Effector memory CD8-positive, alpha-beta T cell (primary cell): ENCODE data around the gene CLCN1.
A peak's percentile ranks its signal among the peaks of the same experiment; 100 is the strongest.

Source experiments
- ATAC-seq: fragments of 150-1000 bp; cut with Tn5 transposase; replicated peaks from 2 replicates; pipeline ENCODE4 v1.10.0; 2021; ENCODE audit warnings: mild to moderate bottlenecking, moderate library complexity
- DNase-seq, 3 experiments: peaks; one replicate each; pipeline ENCODE4 v3.0.0; 2021
- H3K27ac Mint-ChIP-seq, 2 donors: one replicate each; pipeline ENCODE4 v1.8.0; 2022; ENCODE audit warnings: mild to moderate bottlenecking in 2 of 2, mixed read lengths in 2 of 2, moderate library complexity in 2 of 2
- H3K27me3 Mint-ChIP-seq, 2 donors: one replicate each; pipeline ENCODE4 v1.8.0; 2022; ENCODE audit warnings: mixed read lengths in 2 of 2
- H3K36me3 Mint-ChIP-seq: one replicate; pipeline ENCODE4 v1.8.0; 2022; ENCODE audit warnings: mild to moderate bottlenecking, moderate library complexity, mixed read lengths; ENCODE audit not compliant: insufficient read depth
- H3K4me1 Mint-ChIP-seq, 2 donors: one replicate each; pipeline ENCODE4 v1.8.0; 2022; ENCODE audit warnings: low read depth in 2 of 2, mixed read lengths in 2 of 2
- H3K4me3 Mint-ChIP-seq, 2 donors: one replicate each; pipeline ENCODE4 v1.8.0; 2022; ENCODE audit warnings: mild to moderate bottlenecking in 2 of 2, mixed read lengths in 2 of 2, moderate library complexity in 2 of 2
- H3K9me3 Mint-ChIP-seq, 2 donors: one replicate each; pipeline ENCODE4 v1.8.0; 2022; ENCODE audit warnings: mixed read lengths in 2 of 2

Gene CLCN1

GRCh38 chr7:143355450-143356385, 39.8 kb downstream of the CLCN1 start:
- Mint-ChIP-seq H3K9me3 (no peaks in the 10 kb centered on the region), H3K27me3 (peaks cover 9 to 16% of the 10 kb centered on the region in 2 donors), H3K36me3 (peaks cover 3% of the 10 kb centered on the region), H3K4me3 (no peak overlapping the region), H3K27ac (peak overlapping the region in 1 of 2 donors; percentile 69), H3K4me1 (peaks cover 1 to 7% of the 10 kb centered on the region in 2 donors)
- ATAC-seq (no peak), DNase-seq (no peak)

DNA sequence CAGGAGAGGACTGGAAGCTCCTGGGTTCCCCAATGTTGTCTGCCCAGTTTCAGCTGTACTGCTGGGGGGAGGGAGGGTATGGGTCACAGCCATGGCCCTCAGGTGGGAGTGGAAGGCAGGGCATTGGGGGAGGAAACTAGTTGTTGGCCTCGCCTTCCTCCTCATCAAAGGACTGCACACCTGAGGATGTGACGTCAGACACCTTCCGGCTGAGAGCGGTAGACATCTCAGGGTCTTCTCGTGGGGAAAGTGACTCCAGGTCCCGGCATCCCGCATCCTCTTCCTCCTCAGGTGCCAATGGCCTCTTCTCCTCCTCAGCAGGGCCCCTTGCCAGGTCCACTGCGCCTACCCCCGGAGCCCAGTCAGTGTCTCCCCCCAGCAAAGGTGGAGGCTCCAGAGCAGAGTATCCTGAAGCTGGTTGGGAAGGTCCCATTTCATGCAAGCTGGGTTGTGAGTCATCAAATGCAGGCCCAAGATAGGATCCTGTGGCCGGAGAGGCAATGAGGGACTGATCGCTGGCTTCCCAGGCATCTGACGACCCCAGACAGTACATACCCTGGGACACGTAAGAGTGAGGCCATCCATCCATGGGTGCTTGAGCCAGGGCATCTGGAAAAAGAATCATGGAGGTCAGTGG, 40.6 kb downstream of the CLCN1 start:
- Mint-ChIP-seq H3K4me1 (peaks cover 4 to 7% of the 10 kb centered on the region in 2 donors), H3K27ac (no peak overlapping the region), H3K9me3 (no peaks in the 10 kb centered on the region), H3K36me3 (peaks cover 3% of the 10 kb centered on the region), H3K4me3 (no peak overlapping the region), H3K27me3 (peaks cover 9 to 16% of the 10 kb centered on the region in 2 donors)
- no peak for DNase-seq
- no peak for ATAC-seq

- Mint-ChIP-seq H3K4me3 (no peak overlapping the region), H3K9me3 (no peaks in the 10 kb centered on the region), H3K36me3 (peaks cover 3% of the 10 kb centered on the region), H3K27me3 (peaks cover 5 to 7% of the 10 kb centered on the region in 2 donors), H3K27ac (no peak overlapping the region), H3K4me1 (peaks cover 9 to 12% of the 10 kb centered on the region in 2 donors)
- DNase-seq, result no peak
- no peak for ATAC-seq
These were observed 42.7 kb downstream of the CLCN1 start for GRCh38 chr7:143358626-143359025.

DNA sequence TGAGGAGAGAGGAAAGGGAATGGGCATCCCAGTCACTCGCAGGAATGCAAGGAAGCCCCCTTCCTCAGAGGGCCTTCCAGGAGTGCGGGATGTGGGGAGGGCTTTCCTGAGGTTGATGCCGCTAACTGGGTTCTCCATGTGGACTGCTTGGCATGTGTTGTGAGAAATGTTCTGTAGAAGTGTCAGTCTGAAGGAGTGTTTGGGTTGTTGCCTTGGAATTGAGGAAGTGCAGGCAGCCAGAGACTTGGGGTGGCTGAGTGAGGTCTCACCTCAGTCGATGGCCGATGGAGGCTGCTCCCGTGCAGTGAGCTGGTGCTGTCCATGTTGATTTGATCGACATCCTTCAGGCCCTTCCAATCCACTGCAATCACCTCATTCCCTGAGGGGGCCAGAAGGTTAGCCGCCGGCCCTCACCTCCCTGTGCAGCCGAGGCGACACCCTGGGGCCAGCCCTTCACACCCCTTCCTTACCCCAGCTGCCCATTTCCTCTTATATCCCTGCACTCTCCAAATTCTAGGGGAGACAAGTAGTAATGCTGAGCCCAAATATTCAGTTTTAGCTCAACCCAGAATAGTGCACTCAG, 44.0 kb downstream of the CLCN1 start:
- H3K9me3 Mint-ChIP-seq, result no peaks in the 10 kb centered on the region
- peaks cover 10 to 12% of the 10 kb centered on the region in 2 donors for H3K4me1 Mint-ChIP-seq
- H3K36me3 Mint-ChIP-seq, result peaks cover 3% of the 10 kb centered on the region
- H3K4me3 Mint-ChIP-seq, result peak overlapping the region in 1 of 2 donors; percentile 87
- peaks cover 13 to 20% of the 10 kb centered on the region in 2 donors for H3K27me3 Mint-ChIP-seq
- ATAC-seq, result no peak
- H3K27ac Mint-ChIP-seq, result peak overlapping the region in 1 of 2 donors; percentile 50
- no peak for DNase-seq

DNA sequence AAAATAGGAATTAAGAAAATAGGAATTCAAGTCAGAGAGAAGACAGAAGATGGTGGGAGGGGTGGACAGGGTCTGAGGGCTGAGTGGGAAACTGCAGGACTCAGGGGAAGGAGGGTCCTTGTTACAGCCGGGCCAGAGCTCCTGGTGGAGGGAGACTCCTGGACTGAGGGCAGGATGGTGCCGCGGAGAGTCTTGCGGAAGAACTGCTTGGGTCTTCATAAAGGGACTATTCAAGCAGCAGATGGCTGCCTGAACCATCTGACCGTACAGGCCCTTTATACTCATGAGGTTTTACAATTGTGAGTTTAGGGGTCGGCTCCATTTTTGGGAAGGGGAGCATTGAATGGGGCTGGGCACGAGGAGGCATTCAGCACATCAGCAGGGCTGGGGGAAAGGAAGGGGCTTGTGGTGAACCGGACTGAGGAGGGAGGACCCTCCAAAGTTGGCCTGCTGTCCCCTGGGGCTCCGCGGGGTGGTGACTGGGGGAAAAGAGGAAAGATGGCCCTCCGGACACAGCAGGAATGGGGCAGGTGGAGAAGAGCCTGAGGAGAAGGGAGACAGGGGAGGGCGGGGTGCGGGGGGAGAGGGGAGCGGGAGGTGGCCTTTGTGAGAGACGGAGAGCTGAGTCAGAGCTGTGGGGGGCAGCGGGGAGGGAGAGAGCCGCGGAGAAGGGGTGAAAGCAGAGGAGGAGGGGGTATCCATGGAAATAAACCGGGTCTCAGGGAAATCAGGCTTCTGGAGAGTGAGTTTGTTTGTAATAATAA, 45.1 kb downstream of the CLCN1 start:
- peak overlapping the region; percentile 1 to 50 for H3K27ac Mint-ChIP-seq
- peaks cover 16 to 26% of the 10 kb centered on the region in 2 donors for H3K27me3 Mint-ChIP-seq
- H3K4me1 Mint-ChIP-seq, result peaks cover 9 to 10% of the 10 kb centered on the region in 2 donors
- H3K36me3 Mint-ChIP-seq, result peaks cover 3% of the 10 kb centered on the region
- H3K4me3 Mint-ChIP-seq, result peak overlapping the region; percentile 43 to 87
- H3K9me3 Mint-ChIP-seq, result no peaks in the 10 kb centered on the region
- no peak for ATAC-seq
- DNase-seq, result no peak

DNA sequence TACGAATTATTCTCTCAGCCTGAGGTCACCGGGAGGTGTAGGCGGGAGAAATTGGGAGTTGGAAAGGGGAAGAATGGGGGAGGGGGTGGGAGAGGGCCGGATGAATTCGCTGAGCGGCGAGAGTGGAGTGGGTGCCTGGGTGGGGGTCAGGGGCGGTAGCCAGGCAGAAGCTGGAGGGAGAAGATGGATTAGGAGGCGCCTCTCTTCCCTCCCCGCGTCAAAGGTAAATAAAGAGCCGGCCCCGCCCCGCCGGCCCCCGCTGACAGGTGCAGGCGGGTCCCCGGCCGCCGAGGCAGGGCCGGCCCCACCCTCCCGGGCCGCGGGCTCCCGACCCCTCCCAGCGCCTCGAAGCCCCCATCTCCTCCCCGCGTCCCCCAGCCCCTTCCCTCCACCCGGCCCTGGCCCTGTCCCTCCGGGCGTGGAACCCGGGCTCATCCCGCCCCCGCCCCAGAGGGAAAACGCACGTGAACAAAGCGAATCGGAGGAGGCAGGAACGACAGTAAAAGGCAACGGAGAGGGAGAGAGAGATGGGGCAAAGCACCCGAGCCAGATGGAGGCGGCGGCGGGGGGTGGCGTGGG, 45.7 kb downstream of the CLCN1 start:
- DNase-seq, result no peak
- H3K27me3 Mint-ChIP-seq, result peaks cover 16 to 26% of the 10 kb centered on the region in 2 donors
- ATAC-seq, result peak; percentile 17
- no peaks in the 10 kb centered on the region for H3K9me3 Mint-ChIP-seq
- H3K36me3 Mint-ChIP-seq, result peaks cover 3% of the 10 kb centered on the region
- peaks cover 9 to 10% of the 10 kb centered on the region in 2 donors for H3K4me1 Mint-ChIP-seq
- H3K27ac Mint-ChIP-seq, result peak overlapping the region in 1 of 2 donors; percentile 83
- peak overlapping the region; percentile 43 to 87 for H3K4me3 Mint-ChIP-seq

DNA sequence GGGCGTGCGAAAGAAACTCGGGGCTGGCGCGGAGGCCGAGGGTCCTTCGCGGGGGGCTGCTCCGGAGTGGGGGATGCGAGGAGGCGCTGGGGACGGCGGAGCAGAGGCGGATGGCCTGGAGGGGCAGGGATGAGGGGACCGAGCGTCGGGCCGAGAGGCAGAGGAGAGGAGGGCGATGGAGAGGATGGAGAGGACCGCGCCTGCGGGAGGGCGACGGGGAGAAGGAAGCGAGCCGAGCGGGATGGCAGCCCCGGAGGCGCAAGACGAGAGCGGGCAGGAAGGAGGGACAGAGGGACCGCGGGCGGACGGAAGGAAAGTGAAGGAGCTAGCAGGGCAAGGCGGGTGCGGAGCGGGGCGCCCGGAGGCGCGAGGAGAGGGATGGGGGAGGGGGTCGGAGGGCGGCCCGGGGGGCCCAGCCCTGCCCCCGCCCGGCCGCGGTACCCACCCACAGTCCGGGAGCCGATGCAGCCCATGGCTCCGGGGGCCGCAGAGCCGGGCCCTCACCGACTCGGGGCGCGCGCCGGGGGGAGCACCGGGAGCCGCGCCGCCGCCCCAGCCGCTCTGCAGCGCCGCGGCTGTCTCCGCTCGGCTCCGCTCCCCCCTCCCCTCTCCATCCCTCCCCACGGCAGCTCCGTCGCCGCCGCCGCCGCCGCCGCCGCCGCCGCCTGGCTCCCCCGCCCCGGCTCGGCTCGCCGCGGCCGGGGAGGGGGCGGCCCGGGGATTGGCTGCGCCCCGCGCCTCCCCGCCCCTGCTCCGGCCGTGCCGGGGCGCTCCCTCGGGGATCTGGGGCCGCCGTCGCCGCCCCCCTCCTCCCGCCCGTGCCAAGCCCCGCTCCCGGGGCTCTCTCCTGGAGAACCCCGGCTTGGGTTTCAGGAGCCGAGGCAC, 46.5 kb downstream of the CLCN1 start, which contains the start of gene FAM131B:
Gene FAM131B (minus strand): TSS at position 583 of the 885 bp plus-strand sequence. CDS start 110 bp downstream, at position 473.
- Mint-ChIP-seq H3K27me3 (peaks cover 16 to 26% of the 10 kb centered on the region in 2 donors), H3K4me1 (peaks cover 9 to 10% of the 10 kb centered on the region in 2 donors), H3K4me3 (peak within 1 kb of the TSS; percentile 52 to 87), H3K27ac (peak within 1 kb of the TSS in 1 of 2 donors; percentile 83), H3K36me3 (no peaks in the 10 kb centered on the region), H3K9me3 (no peaks in the 10 kb centered on the region)
- ATAC-seq (peak; percentile 86), DNase-seq (peak in 2 of 3 experiments; percentile 28 to 30)

DNA sequence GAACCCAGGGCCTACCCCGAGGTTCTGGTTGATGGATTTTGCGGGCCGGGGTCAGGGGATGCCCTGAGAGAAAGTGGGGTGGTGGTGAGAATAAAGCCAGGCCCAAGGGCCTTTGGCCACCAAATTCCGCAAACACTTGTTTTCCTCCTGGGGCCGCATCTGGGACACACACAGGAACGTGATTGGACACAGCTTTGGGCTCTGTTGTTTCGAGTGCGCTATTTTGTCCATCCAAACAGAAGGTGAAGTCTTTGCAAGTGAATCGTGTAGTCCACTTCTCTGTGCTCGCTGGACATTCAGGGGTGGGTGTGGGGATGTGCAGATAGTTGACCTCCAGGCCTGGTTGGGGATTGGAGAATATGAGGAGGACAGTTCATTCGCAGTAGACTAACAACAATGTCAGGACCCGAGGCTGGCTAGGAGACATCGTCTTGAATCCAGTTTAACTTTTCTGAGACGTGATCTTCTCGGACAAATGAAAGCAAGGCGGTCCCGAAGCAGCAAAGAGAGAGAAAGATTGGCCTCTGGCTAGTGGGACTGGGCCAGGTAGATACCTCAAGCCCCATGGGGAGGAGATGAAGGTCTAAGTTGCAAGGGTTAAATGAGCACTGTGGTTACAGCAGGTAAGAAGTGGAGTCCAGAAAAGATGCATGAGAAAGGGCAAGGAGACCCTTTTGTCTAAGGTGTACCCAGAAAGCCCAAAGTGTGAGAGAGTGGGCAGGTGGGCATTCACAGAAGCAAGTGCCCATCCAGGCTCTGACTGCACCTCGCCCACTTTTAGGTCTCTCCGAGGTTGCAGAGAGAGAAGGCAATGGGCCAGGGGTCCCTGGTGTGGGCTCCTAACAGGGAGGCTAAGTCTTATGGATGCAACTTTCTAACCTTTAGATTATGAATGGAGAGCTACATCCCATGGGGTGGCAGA, 47.4 kb downstream of the CLCN1 start:
- Mint-ChIP-seq H3K27me3 (peaks cover 16 to 26% of the 10 kb centered on the region in 2 donors), H3K27ac (no peak overlapping the region), H3K4me1 (peaks cover 9 to 10% of the 10 kb centered on the region in 2 donors), H3K4me3 (peak overlapping the region; percentile 48 to 52), H3K36me3 (no peaks in the 10 kb centered on the region), H3K9me3 (no peaks in the 10 kb centered on the region)
- ATAC-seq (no peak), DNase-seq (no peak)

DNA sequence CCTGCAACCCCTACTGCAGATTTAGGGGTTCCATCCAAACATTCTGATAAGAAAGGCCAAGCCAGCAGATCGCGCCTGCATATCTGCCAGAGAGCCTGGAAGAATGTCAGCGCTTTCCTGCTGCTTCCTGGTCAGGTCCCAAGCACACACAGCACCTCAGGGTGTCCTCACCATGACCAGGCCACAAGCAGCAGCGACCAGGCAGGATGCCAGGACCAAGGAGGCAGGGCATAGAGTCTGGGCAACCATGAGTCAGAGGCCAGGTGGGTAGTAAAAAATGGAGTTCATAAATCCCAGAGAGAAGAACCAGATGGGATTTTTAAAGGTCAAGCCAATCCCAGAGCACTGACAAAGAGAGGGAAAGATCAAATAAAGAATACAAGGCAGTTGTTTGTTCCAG, 52.1 kb downstream of the CLCN1 start:
- Mint-ChIP-seq H3K9me3 (no peaks in the 10 kb centered on the region), H3K4me3 (no peak overlapping the region), H3K36me3 (no peaks in the 10 kb centered on the region), H3K27ac (no peak overlapping the region), H3K4me1 (peaks cover 9 to 19% of the 10 kb centered on the region in 2 donors), H3K27me3 (peaks cover 16 to 25% of the 10 kb centered on the region in 2 donors)
- ATAC-seq (no peak), DNase-seq (no peak)

- no peak overlapping the region for H3K4me3 Mint-ChIP-seq
- no peaks in the 10 kb centered on the region for H3K36me3 Mint-ChIP-seq
- DNase-seq, result no peak
- peaks cover 13 to 21% of the 10 kb centered on the region in 2 donors for H3K27me3 Mint-ChIP-seq
- H3K4me1 Mint-ChIP-seq, result peaks cover 13 to 20% of the 10 kb centered on the region in 2 donors
- no peak overlapping the region for H3K27ac Mint-ChIP-seq
- no peak for ATAC-seq
- no peaks in the 10 kb centered on the region for H3K9me3 Mint-ChIP-seq
These were observed 52.5 kb downstream of the CLCN1 start for GRCh38 chr7:143368387-143368786.
